Mononuclear cell (primary cell): ENCODE results near the gene CSNK2A1. TPM values are rescaled to one million over a fixed set of nuclear protein-coding genes. Genes with fewer than 3 reads are reported as not detected.
"Not testable (repeated sequence)": the region's sequence is repeated elsewhere in the genome, so short reads cannot be mapped to it uniquely, and the experiment has no call there.

Experiments
- H3K27me3 ChIP-seq: 2 replicates; pipeline ENCODE4 v1.6.0; 2011; ENCODE audit warnings: low read length, control low read depth; ENCODE audit not compliant: insufficient read depth
- H3K4me1 ChIP-seq: 2 replicates; pipeline ENCODE4 v1.5.1; 2011; ENCODE audit warnings: mild to moderate bottlenecking, low read length, control low read depth; ENCODE audit not compliant: insufficient read depth
- H3K4me3 ChIP-seq: 2 replicates; pipeline ENCODE4 v1.5.1; 2011; ENCODE audit warnings: mild to moderate bottlenecking, low read length, moderate library complexity
- H3K9me3 ChIP-seq: 2 replicates; pipeline ENCODE4 v1.5.1; 2011; ENCODE audit warnings: low read depth, mild to moderate bottlenecking, control low read depth, low read length
- total RNA-seq: library from RNA; depleted of rRNA; stranded (reverse); fragments of >200 nt; gene quantifications from one replicate; pipeline ENCODE4 v1.2.3, GENCODE V29; 2012

The CSNK2A1 gene
- total RNA-seq, 1 donor, result 54.7 TPM

DNA sequence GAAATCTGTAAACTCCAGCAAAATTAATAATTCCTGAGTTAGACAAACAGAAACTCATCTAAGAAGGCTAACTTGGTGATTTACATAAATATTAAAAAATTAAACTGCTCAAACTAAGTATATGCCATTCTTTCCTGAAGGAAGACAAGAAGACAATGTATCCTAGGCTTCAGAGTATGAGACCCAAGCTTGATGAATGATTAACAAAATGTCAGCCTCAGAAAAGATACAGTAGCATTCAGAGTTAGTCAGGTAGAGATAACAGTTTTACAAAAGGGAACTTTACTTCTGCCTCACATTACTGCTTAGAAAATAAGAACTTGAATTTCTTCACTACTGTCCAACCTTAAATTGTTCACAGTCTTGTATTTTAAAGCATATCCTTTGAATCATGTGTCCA is 12.0 kb downstream of the CSNK2A1 start:
- no peaks in the 10 kb centered on the region for H3K9me3 ChIP-seq
- no peaks in the 10 kb centered on the region for H3K27me3 ChIP-seq
- no peak overlapping the region for H3K4me3 ChIP-seq
- peaks cover 37% of the 10 kb centered on the region for H3K4me1 ChIP-seq

GRCh38 chr20:530321-530720 is 13.3 kb downstream of the CSNK2A1 start:
- no peak overlapping the region for H3K4me3 ChIP-seq
- H3K27me3 ChIP-seq, result no peaks in the 10 kb centered on the region
- no peaks in the 10 kb centered on the region for H3K9me3 ChIP-seq
- peaks cover 24% of the 10 kb centered on the region for H3K4me1 ChIP-seq

GRCh38 chr20:528923-529604 is 14.5 kb downstream of the CSNK2A1 start:
- Histone ChIP-seq H3K9me3 (no peaks in the 10 kb centered on the region), H3K27me3 (no peaks in the 10 kb centered on the region), H3K4me3 (no peak overlapping the region), H3K4me1 (peaks cover 17% of the 10 kb centered on the region)

GRCh38 chr20:527571-527886 is 16.1 kb downstream of the CSNK2A1 start:
- Histone ChIP-seq H3K4me1 (peaks cover 10% of the 10 kb centered on the region), H3K9me3 (no peaks in the 10 kb centered on the region), H3K4me3 (no peak overlapping the region), H3K27me3 (no peaks in the 10 kb centered on the region)

GRCh38 chr20:521860-522259 is 21.7 kb downstream of the CSNK2A1 start:
- H3K27me3 ChIP-seq, result no peaks in the 10 kb centered on the region
- H3K9me3 ChIP-seq, result peaks cover 15% of the 10 kb centered on the region
- no peak overlapping the region for H3K4me3 ChIP-seq
- no peaks in the 10 kb centered on the region for H3K4me1 ChIP-seq

GRCh38 chr20:519999-520398 is 23.6 kb downstream of the CSNK2A1 start:
- H3K4me1 ChIP-seq, result no peaks in the 10 kb centered on the region

DNA sequence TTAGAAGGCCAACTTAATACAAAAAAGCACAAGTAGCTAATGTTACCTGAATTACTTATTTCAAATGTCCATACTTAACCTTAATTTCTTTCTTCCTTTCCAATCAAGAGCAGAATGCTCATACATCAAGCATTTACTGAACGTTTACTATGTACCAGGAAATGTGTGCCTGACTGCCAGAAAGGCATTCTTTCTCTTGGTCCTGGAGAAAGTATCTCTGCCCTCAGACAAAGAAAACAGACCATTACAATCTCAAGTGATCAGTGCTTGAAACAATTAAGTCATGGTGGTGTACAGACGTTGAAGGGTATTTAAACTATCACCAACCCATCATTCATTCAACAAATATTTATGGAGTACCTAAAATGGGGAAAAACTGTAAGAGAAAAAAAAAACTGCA is 26.4 kb downstream of the CSNK2A1 start:
- Histone ChIP-seq H3K9me3 (peaks cover 15% of the 10 kb centered on the region), H3K4me1 (peaks cover 6% of the 10 kb centered on the region), H3K27me3 (no peaks in the 10 kb centered on the region), H3K4me3 (no peak overlapping the region)

More at GRCh38 chr20:519999-520398, 23.6 kb downstream of the CSNK2A1 start:
- Histone ChIP-seq H3K4me3 (no peak overlapping the region), H3K27me3 (no peaks in the 10 kb centered on the region), H3K9me3 (peaks cover 15% of the 10 kb centered on the region)

- Histone ChIP-seq H3K9me3 (peaks cover 15% of the 10 kb centered on the region), H3K4me1 (peaks cover 6% of the 10 kb centered on the region), H3K4me3 (no peak overlapping the region), H3K27me3 (no peaks in the 10 kb centered on the region)
These were observed 26.8 kb downstream of the CSNK2A1 start for GRCh38 chr20:516799-517198.

GRCh38 chr20:515696-516095 is 27.9 kb downstream of the CSNK2A1 start:
- H3K27me3 ChIP-seq, result no peaks in the 10 kb centered on the region

GRCh38 chr20:513429-513828 is 30.2 kb downstream of the CSNK2A1 start:
- H3K4me1 ChIP-seq, result peaks cover 10% of the 10 kb centered on the region

More at GRCh38 chr20:515696-516095, 27.9 kb downstream of the CSNK2A1 start:
- Histone ChIP-seq H3K4me3 (no peak overlapping the region), H3K9me3 (peaks cover 9% of the 10 kb centered on the region), H3K4me1 (peaks cover 6% of the 10 kb centered on the region)

DNA sequence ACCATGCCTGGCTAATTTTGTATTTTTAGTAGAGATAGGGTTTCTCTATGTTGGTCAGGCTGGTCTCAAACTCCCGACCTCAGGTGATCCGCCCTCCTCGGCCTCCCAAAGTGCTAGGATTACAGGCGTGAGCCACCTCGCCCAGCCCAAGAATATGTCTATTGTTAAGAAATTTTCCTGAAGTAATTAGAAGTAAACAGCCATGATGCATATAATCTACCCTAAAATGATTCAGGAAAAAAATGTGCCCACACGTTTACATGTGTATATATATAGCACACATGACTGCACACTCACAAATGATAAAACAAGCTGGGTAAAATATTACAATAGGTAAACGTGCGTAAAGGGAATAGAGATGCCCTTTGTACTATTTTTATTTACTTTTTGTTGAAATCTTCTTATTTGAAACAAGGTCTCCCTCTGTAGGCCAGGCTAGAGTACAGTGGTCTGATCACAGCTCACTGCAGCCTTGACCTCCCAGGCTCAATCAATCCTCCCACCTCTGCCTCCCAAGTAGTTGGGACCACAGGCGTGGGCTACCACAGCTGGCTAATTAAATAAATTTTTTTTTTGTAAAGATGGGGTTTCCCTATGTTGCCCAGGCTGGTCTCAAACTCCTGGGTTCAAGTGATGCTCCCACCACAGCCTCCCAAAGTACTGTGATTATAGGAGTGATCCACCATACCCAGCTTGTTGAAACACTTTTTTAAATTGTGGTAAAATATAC is 33.1 kb downstream of the CSNK2A1 start:
- H3K4me3 ChIP-seq, H3K4me1 ChIP-seq, H3K9me3 ChIP-seq, H3K27me3 ChIP-seq: not testable (repeated sequence)

More at GRCh38 chr20:513429-513828, 30.2 kb downstream of the CSNK2A1 start:
- Histone ChIP-seq H3K27me3 (no peaks in the 10 kb centered on the region), H3K9me3 (no peaks in the 10 kb centered on the region), H3K4me3 (no peak overlapping the region)

DNA sequence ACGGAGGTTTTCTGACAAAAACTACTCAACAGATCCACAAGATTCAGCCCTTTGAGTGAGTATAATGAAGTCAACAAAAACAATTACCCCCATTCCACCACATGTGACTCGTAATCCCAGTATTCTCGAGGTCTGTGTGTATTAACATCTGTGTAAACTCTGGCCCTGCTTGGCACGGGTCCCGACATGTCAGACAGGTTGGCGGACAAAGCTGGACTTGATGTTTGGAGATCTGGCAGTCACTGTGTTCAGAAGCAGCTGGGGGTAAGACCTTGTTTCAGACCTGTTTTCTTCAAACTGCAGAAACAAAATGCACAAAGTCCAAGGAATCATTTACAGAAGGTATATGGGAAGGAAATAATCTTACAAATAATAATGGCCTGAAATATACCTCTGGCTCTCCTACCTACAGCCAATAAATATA is 35.2 kb downstream of the CSNK2A1 start:
- H3K9me3 ChIP-seq, H3K4me3 ChIP-seq, H3K27me3 ChIP-seq, H3K4me1 ChIP-seq: not testable (repeated sequence)

DNA sequence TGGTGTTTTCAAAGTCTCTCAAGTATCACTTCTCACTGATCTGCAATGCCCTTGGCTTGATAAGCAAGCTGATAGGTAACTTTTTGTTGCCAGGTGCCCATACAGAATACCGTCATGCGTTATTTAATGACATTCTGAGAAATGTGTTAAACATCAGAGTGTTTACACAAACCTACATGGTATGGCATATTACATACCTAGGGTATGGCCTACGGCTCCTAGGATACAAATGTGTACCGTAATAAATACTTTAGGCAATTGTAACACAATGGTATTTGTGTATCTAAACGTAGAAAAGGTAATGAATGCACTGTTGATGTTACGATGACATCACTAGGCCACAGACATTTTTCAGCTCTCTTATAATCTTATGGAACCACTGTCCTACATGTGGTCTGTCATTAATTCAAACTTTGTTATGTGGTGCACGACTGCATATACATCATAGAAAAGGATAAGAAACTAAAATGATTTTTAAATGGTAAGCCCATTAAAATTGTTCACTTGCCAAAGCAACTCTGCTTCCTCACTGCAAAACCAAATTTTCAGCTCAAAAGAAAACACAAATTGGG is 35.7 kb downstream of the CSNK2A1 start:
- no peaks in the 10 kb centered on the region for H3K9me3 ChIP-seq
- H3K27me3 ChIP-seq, result no peaks in the 10 kb centered on the region
- H3K4me1 ChIP-seq, result peaks cover 4% of the 10 kb centered on the region
- H3K4me3 ChIP-seq, result no peak overlapping the region

GRCh38 chr20:507006-507758 is 36.4 kb downstream of the CSNK2A1 start:
- Histone ChIP-seq H3K9me3 (no peaks in the 10 kb centered on the region), H3K4me1 (peaks cover 4% of the 10 kb centered on the region), H3K4me3 (no peak overlapping the region), H3K27me3 (no peaks in the 10 kb centered on the region)

GRCh38 chr20:504632-505075 is 38.9 kb downstream of the CSNK2A1 start:
- H3K4me1 ChIP-seq, result peaks cover 3% of the 10 kb centered on the region
- no peaks in the 10 kb centered on the region for H3K27me3 ChIP-seq
- no peak overlapping the region for H3K4me3 ChIP-seq
- H3K9me3 ChIP-seq, result no peaks in the 10 kb centered on the region
